ENCODE data around the gene STRN3.
"Not testable (repeated sequence)": the region's sequence is repeated elsewhere in the genome, so short reads cannot be mapped to it uniquely, and the experiment has no call there.

STRN3 gene

GRCh38 chr14:31026077-31026449, at the start of gene STRN3:
STRN3 (minus strand) TSS chr14:31026379; CDS start chr14:31026185, 194 bp downstream.
- no peak for DNase-seq

- DNase-seq, result no peak
Measured at GRCh38 chr14:31075144-31075543, 49.0 kb upstream of the STRN3 start.

DNA sequence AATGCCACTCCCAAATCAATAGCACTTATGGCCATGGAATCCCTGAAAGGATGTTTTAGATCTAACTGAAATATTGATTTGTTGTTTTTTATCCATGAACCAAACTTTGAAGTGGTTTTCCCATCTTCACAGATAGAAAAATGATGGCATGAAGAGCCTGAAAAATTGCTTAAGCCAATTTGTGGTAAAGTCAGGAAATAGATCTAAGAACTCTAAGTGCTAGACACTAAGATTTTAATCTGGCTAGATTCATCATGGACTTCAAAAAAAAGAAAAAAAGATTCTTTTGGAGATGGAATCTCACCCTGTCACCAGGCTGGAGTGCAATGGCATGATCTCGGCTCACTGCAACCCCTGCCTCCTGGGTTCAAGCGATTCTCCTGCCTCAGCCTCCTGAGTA, 45.0 kb upstream of the STRN3 start:
- no peak for DNase-seq

GRCh38 chr14:31070431-31070830, 44.3 kb upstream of the STRN3 start:
- no peak for DNase-seq

DNA sequence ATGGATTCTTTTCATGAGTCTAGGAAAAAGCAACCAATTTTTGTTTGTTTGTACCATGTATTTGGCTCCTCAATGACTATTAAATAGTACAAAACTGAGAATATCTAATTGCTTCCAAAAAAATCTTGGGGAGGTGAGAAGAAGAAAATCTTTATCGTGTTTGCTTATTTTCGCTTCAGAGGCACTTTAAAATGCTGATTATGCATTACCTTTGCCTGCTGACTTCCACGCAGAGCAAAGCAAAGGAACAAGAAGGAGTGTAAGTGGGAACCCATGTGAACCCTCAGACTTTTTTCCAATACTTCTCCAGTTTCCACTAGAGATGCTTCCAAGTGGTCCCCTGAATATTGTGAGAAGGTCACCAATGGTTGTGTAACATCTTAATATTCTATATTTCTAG, 43.2 kb upstream of the STRN3 start:
- no peak for DNase-seq

GRCh38 chr14:31068235-31068634, 42.1 kb upstream of the STRN3 start:
- no peak for DNase-seq

- DNase-seq, result not testable (repeated sequence)
Measured at GRCh38 chr14:31062908-31063307, 36.7 kb upstream of the STRN3 start.

DNA sequence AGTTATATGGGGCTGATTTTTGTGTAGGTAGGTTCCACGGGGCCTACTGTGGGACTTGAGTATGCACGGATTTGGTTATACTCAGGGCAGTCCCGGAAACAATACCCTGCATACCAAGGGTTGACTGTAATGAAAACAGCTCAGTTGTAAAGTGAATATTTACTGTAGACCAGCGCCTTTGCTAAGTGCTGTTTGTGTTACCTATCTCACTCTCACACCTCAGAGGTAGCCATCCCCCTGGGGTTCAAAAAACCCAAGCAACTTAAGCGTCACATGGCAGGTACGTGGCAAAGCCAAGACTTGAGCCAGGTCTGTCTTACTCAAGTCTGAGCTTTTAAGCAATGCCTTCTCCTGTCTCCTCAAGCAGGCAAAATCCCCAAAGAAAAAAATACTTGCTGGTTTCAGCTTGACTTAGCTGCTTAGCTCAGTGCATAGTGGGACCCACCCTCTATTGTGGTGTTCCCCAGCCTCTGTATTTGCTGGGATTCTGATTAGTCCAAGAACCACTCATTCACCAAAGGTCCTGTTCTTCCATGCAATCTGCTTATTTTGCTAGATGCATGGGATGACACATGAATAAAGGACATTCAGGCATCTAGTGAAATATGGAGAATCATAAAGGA, 34.2 kb upstream of the STRN3 start:
- no peak for DNase-seq

GRCh38 chr14:31059152-31059924, 33.2 kb upstream of the STRN3 start:
- DNase-seq, result no peak

DNA sequence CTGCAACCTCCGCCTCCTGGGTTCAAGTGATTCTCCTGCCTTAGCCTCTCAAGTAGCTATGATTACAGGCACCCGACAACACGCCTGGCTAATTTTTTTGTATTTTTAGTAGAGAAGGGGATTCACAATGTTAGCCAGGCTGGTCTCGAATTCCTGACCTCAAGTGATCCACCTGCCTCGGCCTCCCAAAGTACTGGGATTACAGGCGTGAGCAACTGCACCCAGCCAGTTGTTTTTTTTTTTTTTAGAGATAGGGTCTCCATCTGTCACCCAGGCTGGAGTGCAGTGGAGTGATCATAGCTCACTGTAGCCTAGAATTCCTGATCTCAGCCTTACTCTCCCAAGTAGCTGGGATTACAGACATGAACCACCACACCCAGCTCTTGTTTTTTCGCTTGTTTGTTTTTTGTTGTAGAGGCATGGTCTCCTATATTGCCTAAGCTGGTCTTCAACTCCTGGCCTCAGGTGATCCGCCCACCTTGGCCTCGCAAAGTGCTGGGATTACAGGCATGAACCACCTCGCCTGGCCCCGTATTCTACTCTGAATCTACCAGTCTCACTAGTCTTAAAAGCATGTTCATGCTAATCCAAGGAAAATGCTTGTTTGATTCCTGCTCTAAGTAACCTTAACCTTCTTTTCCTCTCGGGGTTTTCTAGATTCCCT, 31.7 kb upstream of the STRN3 start:
- DNase-seq, result no peak

DNA sequence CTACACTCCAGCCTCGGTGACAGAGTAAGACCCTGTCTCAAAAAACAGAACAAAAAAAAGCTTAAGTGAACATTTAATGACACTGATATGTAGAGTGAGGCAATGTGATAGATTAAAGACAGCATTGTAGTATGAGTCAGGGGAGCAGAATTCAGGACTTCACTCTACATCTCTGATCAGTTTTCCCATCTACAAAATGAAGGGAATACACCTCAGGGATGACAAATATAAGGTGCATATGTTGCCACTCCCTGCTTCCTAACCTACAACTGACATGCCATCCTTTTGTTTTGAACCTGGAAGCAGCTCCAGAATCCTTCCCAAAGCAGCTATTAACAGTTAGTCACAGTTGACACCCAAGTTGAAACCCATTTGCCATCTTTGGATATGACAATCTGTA, 30.9 kb upstream of the STRN3 start:
- no peak for DNase-seq

- not testable (repeated sequence) for DNase-seq
Measured at GRCh38 chr14:31052905-31053586, 26.9 kb upstream of the STRN3 start.

DNA sequence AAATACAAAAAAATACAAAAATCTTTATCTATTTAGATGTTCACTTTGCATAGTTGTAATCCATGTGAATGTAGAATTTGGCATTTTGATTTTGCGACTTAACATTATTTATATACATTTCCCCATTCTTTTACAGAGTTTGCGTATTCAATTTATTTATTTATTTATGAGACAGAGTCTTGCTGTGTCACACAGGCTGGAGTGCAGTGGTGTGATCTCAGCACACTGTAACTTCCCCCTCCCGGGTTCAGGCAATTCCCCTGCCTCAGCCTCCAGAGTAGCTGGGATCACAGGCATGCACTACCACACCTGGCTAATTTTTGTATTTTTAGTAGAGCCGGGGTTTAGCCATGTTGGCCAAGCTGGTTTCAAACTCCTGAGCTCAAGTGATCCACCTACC, 25.3 kb upstream of the STRN3 start:
- no peak for DNase-seq

GRCh38 chr14:31051023-31051422, 24.8 kb upstream of the STRN3 start:
- DNase-seq, result no peak

DNA sequence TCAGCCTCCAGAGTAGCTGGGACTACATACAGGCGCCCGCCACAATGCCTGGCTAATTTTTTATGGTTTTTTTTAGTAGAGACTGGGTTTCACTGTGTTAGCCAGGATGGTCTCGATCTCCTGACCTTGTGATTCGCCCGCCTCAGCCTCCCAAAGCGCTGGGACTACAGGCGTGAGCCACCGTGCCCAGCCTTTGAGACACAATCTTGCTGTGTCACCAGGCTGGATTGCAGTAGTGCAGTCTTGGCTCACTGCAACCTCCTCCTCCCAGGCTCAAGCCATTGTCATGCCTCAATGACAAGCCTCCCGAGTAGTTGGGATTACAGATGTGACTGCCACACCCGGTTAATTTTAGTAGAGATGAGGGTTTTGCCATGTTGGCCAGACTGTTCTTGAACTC, 21.3 kb upstream of the STRN3 start:
- no peak for DNase-seq

DNA sequence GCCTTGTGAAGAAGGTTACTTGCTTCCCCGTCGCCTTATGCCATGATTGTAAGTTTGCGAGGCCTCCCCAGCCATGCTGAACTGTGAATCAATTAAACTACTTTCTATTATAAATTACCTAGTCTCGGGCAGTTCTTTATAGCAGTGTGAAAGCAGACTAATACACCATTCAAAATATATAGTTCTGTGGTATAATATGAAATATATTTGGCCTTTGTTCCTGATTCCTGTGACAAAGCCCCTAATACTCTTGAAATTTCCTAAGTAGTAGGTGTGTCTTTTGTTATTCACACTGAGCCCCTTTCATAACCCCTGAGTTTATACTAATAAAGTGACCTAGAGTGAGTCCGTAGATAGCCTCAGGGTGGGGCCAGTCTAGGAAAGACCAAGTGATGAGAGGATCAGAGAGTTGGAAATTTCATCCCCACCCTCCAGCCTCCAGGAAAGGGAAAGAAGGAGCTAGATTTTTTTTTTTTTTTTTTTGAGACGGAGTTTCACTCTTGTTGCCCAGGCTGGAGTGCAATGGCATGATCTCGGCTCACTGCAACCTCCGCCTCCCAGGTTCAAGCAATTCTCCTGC, 19.4 kb upstream of the STRN3 start:
- no peak for DNase-seq

DNA sequence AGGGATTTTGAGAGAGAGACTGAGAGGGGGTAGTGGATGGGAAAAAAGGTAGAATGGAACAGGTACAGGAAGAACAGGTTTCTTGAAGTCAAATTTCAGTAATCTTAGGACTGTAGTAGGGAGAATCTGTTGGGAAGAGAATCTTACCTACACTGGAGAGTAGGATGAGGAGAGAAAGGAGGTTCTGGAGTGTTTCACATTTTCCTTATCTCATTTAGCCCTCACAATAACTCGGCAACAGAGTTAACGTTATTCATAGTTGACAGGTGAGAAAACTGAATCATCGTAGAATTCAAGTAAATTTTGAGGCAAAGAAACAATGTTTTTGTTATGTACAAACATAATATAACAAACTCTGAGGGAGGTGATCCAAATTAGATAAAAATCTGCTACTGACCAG, 17.2 kb upstream of the STRN3 start:
- no peak for DNase-seq

GRCh38 chr14:31042893-31043292, 16.7 kb upstream of the STRN3 start:
- DNase-seq, result not testable (repeated sequence)

DNA sequence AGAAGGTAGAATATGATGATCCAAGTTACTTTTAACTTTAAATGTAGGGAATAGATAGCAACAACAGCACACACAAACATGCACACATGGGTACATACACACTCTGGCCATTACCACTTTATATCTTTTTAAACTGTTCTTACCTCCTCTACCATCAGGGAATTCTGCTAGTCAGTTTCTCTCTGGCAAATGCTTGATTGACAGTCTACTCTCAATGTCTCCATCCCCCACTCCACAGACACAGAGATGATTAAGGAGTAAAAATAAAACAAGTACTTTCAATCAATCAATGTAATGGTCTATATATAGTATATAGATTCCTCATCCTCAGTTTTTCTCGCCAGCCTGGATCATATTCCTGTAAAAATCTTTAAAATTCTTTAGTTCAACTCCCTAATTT, 16.1 kb upstream of the STRN3 start:
- DNase-seq, result no peak

DNA sequence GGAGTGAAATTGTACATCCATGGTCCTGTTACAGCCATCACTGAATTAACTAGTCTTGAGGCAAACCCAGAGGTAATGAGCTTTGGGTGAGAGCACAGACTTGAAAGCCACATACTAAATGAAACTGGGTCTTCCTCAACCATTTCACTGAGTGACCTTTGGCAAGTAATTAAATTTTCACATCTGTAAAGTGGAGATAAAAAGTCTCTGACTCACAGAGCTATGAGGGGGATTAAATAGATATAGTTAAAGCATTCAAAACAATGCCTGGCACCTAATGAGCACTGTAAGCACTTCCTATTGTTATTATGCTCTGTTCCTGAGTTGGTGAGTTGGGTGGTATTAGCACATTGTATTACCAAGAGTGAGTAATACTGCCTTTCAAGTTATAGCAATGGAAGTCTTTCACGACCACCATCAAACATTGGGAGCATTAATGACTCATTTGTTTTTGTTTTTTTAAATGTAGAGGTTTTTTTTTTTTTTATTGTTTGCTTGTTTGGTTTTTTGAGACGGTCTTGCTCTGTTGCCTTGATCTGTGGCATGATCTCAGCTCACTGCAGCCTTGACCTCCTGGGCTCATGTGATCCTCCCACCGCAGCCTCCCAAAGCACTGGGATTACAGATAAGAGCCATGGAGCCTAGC, 12.5 kb upstream of the STRN3 start:
- no peak for DNase-seq

GRCh38 chr14:31037709-31038221, 11.6 kb upstream of the STRN3 start:
- DNase-seq, result no peak

- DNase-seq, result no peak
Measured at GRCh38 chr14:31036552-31036951, 10.4 kb upstream of the STRN3 start.

GRCh38 chr14:31030469-31030868, 4.3 kb upstream of the STRN3 start:
- DNase-seq, result no peak
